Colonic mucosa (tissue), 4 donors: ENCODE measurements around the gene SPATA6L. TPM values are rescaled to one million over a fixed set of nuclear protein-coding genes. Genes with fewer than 3 reads are reported as not detected.
A peak's percentile ranks its signal among the peaks of the same experiment; 100 is the strongest.

Source experiments
- DNase-seq: peaks from one replicate; pipeline ENCODE4 v3.0.0-alpha.2; 2020
- H3K27ac ChIP-seq: fragments of 200-600 bp; one replicate; pipeline ENCODE4 v1.8.0; 2021
- H3K27me3 ChIP-seq: fragments of 200-600 bp; one replicate; pipeline ENCODE4 v1.8.0; 2021
- H3K36me3 ChIP-seq: fragments of 200-600 bp; one replicate; pipeline ENCODE4 v1.8.0; 2021
- H3K4me1 ChIP-seq: fragments of 200-600 bp; one replicate; pipeline ENCODE4 v1.8.0; 2021; ENCODE audit warnings: mild to moderate bottlenecking
- H3K4me3 ChIP-seq: fragments of 200-600 bp; one replicate; pipeline ENCODE4 v1.8.0; 2021
- H3K9ac ChIP-seq, 2 donors: one replicate each; pipeline ENCODE4 v1.7.0; 2013; ENCODE audit warnings: control low read depth in 2 of 2, low read depth in 2 of 2, low read length in 2 of 2
- H3K9me3 ChIP-seq: fragments of 200-600 bp; one replicate; pipeline ENCODE4 v1.8.0; 2021
- CTCF ChIP-seq: fragments of 200-600 bp; IDR thresholded peaks from one replicate; pipeline ENCODE4 v1.8.0; 2022; ENCODE audit warnings: antibody characterized with exemption, mild to moderate bottlenecking
- intact Hi-C: fragments of 100-400 bp; cut with DNase I; formaldehyde crosslinking; loops from one replicate; pipeline ENCODE4 v1.14.1; 2022
- total RNA-seq, 2 donors: library from RNA; stranded (reverse); fragmentation: NEBNext Ultra II Directional in 1 of 2; extraction: Animal tissue kit (Norgen Biotek cat#: 25700) in 1 of 2; gene quantifications; one replicate each; pipeline ENCODE4 v1.2.1, GENCODE V29; 2021
- donor health status: healthy.
- donor health status: DM: no; HTN: no; CAD: no.
- donor health status: DM: no; HTN: no; CAD: no.

The SPATA6L gene
- total RNA-seq, 2 donors from 2014 or later = 5.0 to 6.8 TPM

- Histone ChIP-seq H3K36me3 (no peaks in the 10 kb centered on the region), H3K9me3 (no peaks in the 10 kb centered on the region), H3K9ac (no peak overlapping the region), H3K4me1 (peaks cover 3% of the 10 kb centered on the region), H3K27ac (no peak overlapping the region), H3K4me3 (no peak overlapping the region), H3K27me3 (no peaks in the 10 kb centered on the region)
- intact Hi-C loops = loop anchor here (10.0 kb wide), 1 partner anchor 1150 kb away; the partner anchor contains the start of gene ERMP1
- TF ChIP-seq CTCF = no peak
- DNase-seq = no peak
Measured at GRCh38 chr9:4684820-4685219, 18.5 kb upstream of the SPATA6L start.

- H3K9me3 ChIP-seq = no peaks in the 10 kb centered on the region
- peak overlapping the region in 1 of 2 donors; percentile 97 for H3K9ac ChIP-seq
- H3K27ac ChIP-seq = peak overlapping the region; percentile 93
- H3K4me3 ChIP-seq = peak overlapping the region; percentile 67
- DNase-seq = no peak
- H3K27me3 ChIP-seq = no peaks in the 10 kb centered on the region
- TF ChIP-seq CTCF = no peak
- H3K36me3 ChIP-seq = no peaks in the 10 kb centered on the region
- intact Hi-C loops = loop anchor here (10.0 kb wide), 1 partner anchor 1154 kb away; the partner anchor contains the start of gene ERMP1
- peaks cover 3% of the 10 kb centered on the region for H3K4me1 ChIP-seq
Measured at GRCh38 chr9:4680750-4681149, 14.5 kb upstream of the SPATA6L start.

- Histone ChIP-seq H3K4me3 (peak overlapping the region; percentile 67), H3K9ac (peak overlapping the region; percentile 97 to 98), H3K36me3 (no peaks in the 10 kb centered on the region), H3K4me1 (peaks cover 3% of the 10 kb centered on the region), H3K27ac (peak overlapping the region; percentile 93), H3K9me3 (no peaks in the 10 kb centered on the region), H3K27me3 (no peaks in the 10 kb centered on the region)
- DNase-seq = no peak
- TF ChIP-seq CTCF = no peak
- intact Hi-C loops = loop anchor here (10.0 kb wide), 1 partner anchor 1155 kb away; the partner anchor contains the start of gene ERMP1
Measured at GRCh38 chr9:4680173-4680525, 13.9 kb upstream of the SPATA6L start.

- H3K36me3 ChIP-seq = no peaks in the 10 kb centered on the region
- H3K9ac ChIP-seq = peak within 1 kb of the TSS; percentile 97 to 98
- H3K27me3 ChIP-seq = no peaks in the 10 kb centered on the region
- DNase-seq = peak; percentile 99
- peak; percentile 57 for TF ChIP-seq CTCF
- H3K4me3 ChIP-seq = peak within 1 kb of the TSS; percentile 67
- H3K4me1 ChIP-seq = peaks cover 3% of the 10 kb centered on the region
- no peaks in the 10 kb centered on the region for H3K9me3 ChIP-seq
- peak within 1 kb of the TSS; percentile 93 for H3K27ac ChIP-seq
- intact Hi-C loops = loop anchor here (2.0 to 10.0 kb wide), 3 partner anchors 61 to 1155 kb away; partner anchors contain the start of genes AK3, ERMP1 and JAK2
Measured at GRCh38 chr9:4679268-4680172, 13.2 kb upstream of the SPATA6L start, which contains the start of gene CDC37L1. CDC37L1 (plus strand) TSS chr9:4679569; CDS start chr9:4679768, 199 bp downstream.

GRCh38 chr9:4678679-4679267 lies 12.5 kb upstream of the SPATA6L start:
- DNase-seq = no peak
- Histone ChIP-seq H3K27me3 (no peaks in the 10 kb centered on the region), H3K27ac (peak overlapping the region; percentile 93), H3K4me3 (peak overlapping the region; percentile 67), H3K9me3 (no peaks in the 10 kb centered on the region), H3K36me3 (no peaks in the 10 kb centered on the region), H3K9ac (peak overlapping the region; percentile 75 to 97), H3K4me1 (peaks cover 3% of the 10 kb centered on the region)
- no peak for TF ChIP-seq CTCF
- intact Hi-C loops = loop anchor here (2.0 to 10.0 kb wide), 2 partner anchors 62 to 306 kb away; partner anchors contain the start of genes AK3 and JAK2
